Lung (tissue), 12 donors: ENCODE results near the gene PTRHD1. TPM values are rescaled to one million over a fixed set of nuclear protein-coding genes. Genes with fewer than 3 reads are reported as not detected.

Source experiments
- ATAC-seq: fragments of 200-7000 bp; cut with Tn5 transposase; one replicate; pipeline ENCODE4 v1.9.1; 2020; ENCODE audit warnings: moderate number of reproducible peaks; ENCODE audit not compliant: insufficient read depth, low FRiP score
- DNase-seq, 3 donors: peaks; one replicate each; pipeline ENCODE4 v3.0.0-alpha.2; 2013 to 2017
- H3K27ac ChIP-seq, 2 donors: one replicate each; pipeline ENCODE4 v1.5.1; 2013; ENCODE audit warnings: mild to moderate bottlenecking in 2 of 2, moderate library complexity in 2 of 2, control low read depth in 1 of 2, inconsistent platforms in 1 of 2, low read depth in 1 of 2, low read length in 1 of 2
- H3K27me3 ChIP-seq, 3 donors: one replicate each; pipeline ENCODE4 v1.5.1; 2013; ENCODE audit warnings: low read length in 2 of 3; ENCODE audit not compliant: control insufficient read depth in 3 of 3, insufficient read depth in 3 of 3
- H3K36me3 ChIP-seq, 4 donors: one replicate each; pipeline ENCODE4 v1.5.1; 2013; ENCODE audit warnings: low read length in 4 of 4, mild to moderate bottlenecking in 1 of 4, moderate library complexity in 1 of 4; ENCODE audit not compliant: control insufficient read depth in 4 of 4, insufficient read depth in 4 of 4
- H3K4me1 ChIP-seq, 5 donors: one replicate each; pipeline ENCODE4 v1.5.1; 2013; ENCODE audit warnings: low read length in 5 of 5, mild to moderate bottlenecking in 2 of 5, moderate library complexity in 1 of 5; ENCODE audit not compliant: control insufficient read depth in 5 of 5, insufficient read depth in 5 of 5
- H3K4me3 ChIP-seq: one replicate; pipeline ENCODE4 v1.5.1; 2013; ENCODE audit warnings: mild to moderate bottlenecking, control low read depth, moderate library complexity
- H3K9ac ChIP-seq, 2 donors: one replicate each; pipeline ENCODE4 v1.5.1; 2013; ENCODE audit warnings: low read length in 2 of 2, control low read depth in 1 of 2; ENCODE audit not compliant: insufficient read depth in 1 of 2
- H3K9me3 ChIP-seq, 4 donors: one replicate each; pipeline ENCODE4 v1.5.1; 2013; ENCODE audit warnings: low read length in 3 of 4, mild to moderate bottlenecking in 1 of 4, moderate library complexity in 1 of 4; ENCODE audit not compliant: control insufficient read depth in 4 of 4, insufficient read depth in 3 of 4
- WGBS, 2 donors: extraction: QIAGEN DNeasy Blood & Tissue Kit; methylation state at CpG; one replicate each; pipeline ENCODE4 v1.1.7; 2013; 5-methylcytosine and 5-hydroxymethylcytosine counted together
- polyA plus RNA-seq, 2 donors: library from polyadenylated mRNA; stranded (reverse); fragments of 200-250 nt; gene quantifications; one replicate each; pipeline ENCODE4 v1.2.1, GENCODE V29; 2013
- total RNA-seq, 2 donors: library from RNA; depleted of rRNA in 1 of 2; stranded (reverse); fragments of >200 nt in 1 of 2; gene quantifications; one replicate each; pipeline ENCODE4 v1.2.1, GENCODE V29; 2014 to 2021
- TF ChIP-seq, protein P1 (sequence below): IDR thresholded peaks from 2 replicates; pipeline ENCODE4 v1.5.1; 2012; ENCODE audit warnings: mild to moderate bottlenecking; ENCODE audit errors: control extremely low read depth, extremely low read depth
- donor health status: control.
- donor health status: control.
- donor health status: Bipolar disorder and iron deficiency.
- donor health status: healthy.
- donor health status: DM: yes; HTN: yes; CAD: no.

Gene PTRHD1
- total and polyA plus RNA-seq, 4 donors: 22.3 to 39.2 (median 32.3) TPM

DNA sequence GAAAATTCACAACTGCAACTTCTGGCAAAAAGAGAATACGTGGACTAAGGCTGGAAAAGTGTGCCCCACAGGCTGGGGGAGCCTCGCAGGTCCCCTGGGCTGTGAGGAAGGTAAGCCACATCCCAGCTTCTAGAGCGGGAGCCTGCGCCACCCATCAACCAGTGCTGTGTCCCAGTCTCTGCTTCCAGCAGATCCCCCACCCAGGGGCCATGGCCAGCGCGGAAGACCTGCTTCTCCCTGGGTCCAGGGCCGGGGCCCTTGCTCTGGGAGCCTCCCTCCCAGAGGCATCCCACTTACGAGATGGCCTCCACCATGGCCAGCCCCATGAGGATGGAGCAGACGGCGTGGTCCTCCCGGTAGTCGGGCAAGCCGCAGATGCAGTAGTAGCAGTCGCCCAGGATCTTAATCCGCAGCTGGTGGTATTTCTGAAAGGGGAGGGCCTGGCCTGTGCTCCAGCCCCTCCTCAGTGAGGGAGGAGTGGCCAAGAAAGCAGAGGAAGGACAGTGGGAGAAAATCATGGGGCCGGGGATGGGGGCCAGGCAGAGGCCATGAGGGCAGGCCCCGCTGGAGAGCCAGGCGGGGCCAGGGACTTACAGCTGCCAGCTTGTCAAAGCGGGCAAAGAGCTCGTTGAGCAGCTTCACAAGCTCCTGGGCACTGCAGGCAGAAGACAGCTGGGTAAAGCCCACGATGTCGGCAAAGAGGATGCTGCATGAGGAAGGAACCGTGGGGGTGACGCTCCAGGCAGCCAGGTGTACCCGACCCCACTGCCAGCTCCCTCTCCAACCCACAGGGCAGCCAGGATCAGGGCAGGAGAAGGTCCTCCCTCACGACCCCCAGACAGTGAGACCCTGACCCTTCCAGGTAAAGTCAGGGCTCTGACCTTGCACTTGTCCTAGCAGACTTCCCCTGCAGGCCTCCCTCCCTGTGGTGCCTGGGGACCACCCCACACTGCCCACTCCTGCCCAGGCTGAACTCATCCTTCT, 48.1 kb upstream of the PTRHD1 start:
- Histone ChIP-seq H3K36me3 (peaks cover 0 to 13% (median 2%) of the 10 kb centered on the region in 4 donors), H3K27ac (no peak overlapping the region), H3K4me1 (peaks cover 0 to 10% (median 0%) of the 10 kb centered on the region in 5 donors), H3K4me3 (no peak overlapping the region), H3K9me3 (no peaks in the 10 kb centered on the region), H3K27me3 (no peaks in the 10 kb centered on the region), H3K9ac (no peak overlapping the region)
- WGBS, 2 donors: 86 to 89% methylated on average over 26 of the region's 26 CpGs
- DNase-seq: no peak
- TF ChIP-seq, protein P1, sequence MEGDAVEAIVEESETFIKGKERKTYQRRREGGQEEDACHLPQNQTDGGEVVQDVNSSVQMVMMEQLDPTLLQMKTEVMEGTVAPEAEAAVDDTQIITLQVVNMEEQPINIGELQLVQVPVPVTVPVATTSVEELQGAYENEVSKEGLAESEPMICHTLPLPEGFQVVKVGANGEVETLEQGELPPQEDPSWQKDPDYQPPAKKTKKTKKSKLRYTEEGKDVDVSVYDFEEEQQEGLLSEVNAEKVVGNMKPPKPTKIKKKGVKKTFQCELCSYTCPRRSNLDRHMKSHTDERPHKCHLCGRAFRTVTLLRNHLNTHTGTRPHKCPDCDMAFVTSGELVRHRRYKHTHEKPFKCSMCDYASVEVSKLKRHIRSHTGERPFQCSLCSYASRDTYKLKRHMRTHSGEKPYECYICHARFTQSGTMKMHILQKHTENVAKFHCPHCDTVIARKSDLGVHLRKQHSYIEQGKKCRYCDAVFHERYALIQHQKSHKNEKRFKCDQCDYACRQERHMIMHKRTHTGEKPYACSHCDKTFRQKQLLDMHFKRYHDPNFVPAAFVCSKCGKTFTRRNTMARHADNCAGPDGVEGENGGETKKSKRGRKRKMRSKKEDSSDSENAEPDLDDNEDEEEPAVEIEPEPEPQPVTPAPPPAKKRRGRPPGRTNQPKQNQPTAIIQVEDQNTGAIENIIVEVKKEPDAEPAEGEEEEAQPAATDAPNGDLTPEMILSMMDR: no peak
- no peak for ATAC-seq

DNA sequence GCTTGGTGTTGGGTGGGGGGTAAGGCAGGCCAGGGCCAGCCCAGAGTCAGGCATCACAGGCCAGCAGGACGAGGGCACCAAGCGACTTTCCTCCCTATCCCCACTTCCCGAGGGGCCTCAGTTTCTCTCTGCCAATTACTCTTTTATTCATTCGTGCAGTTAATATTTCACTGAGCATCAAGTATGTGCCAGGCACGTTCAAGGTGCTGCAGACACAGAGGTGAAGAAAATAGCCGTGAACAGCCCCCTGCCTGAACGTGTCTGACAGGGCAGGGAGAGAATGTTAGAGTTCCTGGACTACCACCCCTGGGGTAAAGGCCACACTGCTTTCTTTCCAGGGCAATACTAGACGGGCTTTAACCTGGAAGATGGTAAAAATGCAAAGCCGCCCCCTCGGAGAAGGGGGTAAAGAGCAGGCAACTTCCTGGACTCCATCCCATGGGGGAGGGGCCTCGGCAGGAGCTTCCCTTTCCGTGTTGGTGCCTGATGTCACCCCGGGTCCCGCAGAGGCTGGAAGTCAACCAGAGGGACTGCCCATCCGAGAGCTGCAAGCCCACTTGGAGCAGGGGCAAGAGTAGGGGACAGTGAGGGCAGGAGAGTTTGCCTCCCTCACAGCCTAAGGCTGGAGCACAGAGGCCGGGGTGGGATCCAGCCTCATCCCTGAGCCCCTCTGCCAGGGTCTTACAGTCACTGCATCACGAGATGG, 47.1 kb upstream of the PTRHD1 start:
- TF ChIP-seq, protein P1: no peak
- 74 to 84% methylated on average over 17 of the region's 17 CpGs for WGBS, 2 donors
- peaks cover 0 to 13% (median 3%) of the 10 kb centered on the region in 4 donors for H3K36me3 ChIP-seq

DNA sequence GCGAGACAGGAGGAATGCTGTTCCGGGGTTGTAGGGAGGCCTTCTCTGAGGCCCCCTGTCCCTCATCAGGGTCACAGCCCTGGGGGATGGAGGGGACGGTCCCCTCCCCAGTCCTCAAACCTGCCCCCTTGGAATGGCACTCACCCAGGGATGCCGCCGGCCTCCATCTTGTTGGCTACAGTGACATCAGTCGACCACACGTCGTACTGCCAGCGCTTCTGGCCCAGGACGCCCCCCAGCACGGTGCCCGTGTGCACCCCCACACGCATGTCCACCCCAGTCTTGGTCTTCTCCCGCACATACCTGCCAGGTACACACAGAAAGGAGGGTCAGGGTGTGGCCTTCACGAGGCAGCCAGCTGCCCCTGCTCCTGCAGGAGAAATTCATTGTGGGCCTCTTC, 46.5 kb upstream of the PTRHD1 start:
- Histone ChIP-seq H3K9me3 (no peaks in the 10 kb centered on the region), H3K4me3 (no peak overlapping the region), H3K27me3 (no peaks in the 10 kb centered on the region), H3K4me1 (peaks cover 0 to 10% (median 0%) of the 10 kb centered on the region in 5 donors), H3K9ac (no peak overlapping the region), H3K36me3 (peaks cover 0 to 14% (median 5%) of the 10 kb centered on the region in 4 donors), H3K27ac (no peak overlapping the region)
- TF ChIP-seq, protein P1: no peak
- DNase-seq: no peak
- 93 to 95% methylated on average over 15 of the region's 15 CpGs for WGBS, 2 donors
- no peak for ATAC-seq

More for the DNA sequence above, 47.1 kb upstream of the PTRHD1 start:
- H3K9ac ChIP-seq: no peak overlapping the region
- DNase-seq: no peak
- H3K4me1 ChIP-seq: peaks cover 0 to 10% (median 0%) of the 10 kb centered on the region in 5 donors
- ATAC-seq: no peak
- H3K27me3 ChIP-seq: no peaks in the 10 kb centered on the region
- H3K4me3 ChIP-seq: no peak overlapping the region
- no peaks in the 10 kb centered on the region for H3K9me3 ChIP-seq
- no peak overlapping the region for H3K27ac ChIP-seq
